B cell (primary cell): ENCODE measurements around the gene EHMT2. TPM values are rescaled to one million over a fixed set of nuclear protein-coding genes. Genes with fewer than 3 reads are reported as not detected.
A peak's percentile ranks its signal among the peaks of the same experiment; 100 is the strongest.

Experiments used
- ATAC-seq: fragments of 200-7000 bp; cut with Tn5 transposase; one replicate; pipeline ENCODE4 v1.10.0; 2021; ENCODE audit warnings: low read depth, mild to moderate bottlenecking, moderate number of reproducible peaks, moderate library complexity
- CTCF ChIA-PET: fragments of 350-600 bp; sonication (Branson Sonifier 250); formaldehyde crosslinking; loops from one replicate; lab custom pipeline; 2021; ENCODE audit warnings: antibody characterized with exemption, inconsistent platforms; lab: Charles Lee
- POLR2A ChIA-PET: fragments of 350-600 bp; sonication (Branson Sonifier 250); formaldehyde crosslinking; loops from one replicate; lab custom pipeline; 2021; ENCODE audit warnings: antibody characterized with exemption; lab: Charles Lee
- DNase-seq: peaks from one replicate; pipeline ENCODE4 v3.0.0; 2013
- H2AFZ ChIP-seq: 2 replicates; pipeline ENCODE4 v1.6.1; 2012; ENCODE audit warnings: mild to moderate bottlenecking, low read depth, low read length; ENCODE audit not compliant: insufficient read depth, poor library complexity, severe bottlenecking
- H3K27ac ChIP-seq, 2 donors: 1 replicate in 1 of 2; 2 replicates in 1 of 2; pipeline ENCODE4 v1.5.1; 2012 to 2013; ENCODE audit warnings: low read length in 2 of 2, mild to moderate bottlenecking in 2 of 2, moderate library complexity in 1 of 2
- H3K27me3 ChIP-seq, 4 experiments: fragments of 200-600 bp in 1 of 4; sonication (generic) in 1 of 4; replicated peaks in 1 of 4; 1 replicate in 2 of 4; 2 replicates in 2 of 4; pipeline versions ENCODE4 v1.6.1 to v1.7.0; 2013 to 2016; ENCODE audit warnings: low read length in 3 of 4, mild to moderate bottlenecking in 2 of 4, mixed read lengths in 1 of 4, moderate library complexity in 1 of 4; ENCODE audit not compliant: insufficient read depth in 4 of 4, control insufficient read depth in 3 of 4; ENCODE audit errors: control extremely low read depth in 1 of 4
- H3K36me3 ChIP-seq, 2 experiments: replicated peaks in 1 of 2; 1 replicate in 1 of 2; 2 replicates in 1 of 2; pipeline versions ENCODE4 v1.6.1 to v1.7.1; 2013; ENCODE audit warnings: low read length in 1 of 2; ENCODE audit not compliant: insufficient read depth in 2 of 2, control insufficient read depth in 1 of 2; ENCODE audit errors: control extremely low read depth in 1 of 2, extremely low read depth in 1 of 2
- H3K4me1 ChIP-seq, 2 donors: fragments of 200-600 bp in 1 of 2; sonication (generic) in 1 of 2; 1 replicate in 1 of 2; 2 replicates in 1 of 2; pipeline versions ENCODE4 v1.5.1 to v1.6.1; 2013 to 2017; ENCODE audit warnings: low read length in 2 of 2; ENCODE audit not compliant: control insufficient read depth in 2 of 2, insufficient read depth in 2 of 2
- H3K4me2 ChIP-seq: replicated peaks from 2 replicates; pipeline ENCODE3; 2012; ENCODE audit warnings: mild to moderate bottlenecking, low read depth, low read length; ENCODE audit not compliant: poor library complexity, severe bottlenecking
- H3K4me3 ChIP-seq, 5 experiments: fragments of 200-600 bp in 1 of 5; sonication (generic) in 1 of 5; 1 replicate in 3 of 5; 2 replicates in 2 of 5; pipeline versions ENCODE4 v1.5.1 to v1.7.0; 2011 to 2016; ENCODE audit warnings: low read length in 4 of 5, mild to moderate bottlenecking in 4 of 5, low read depth in 2 of 5, control low read depth in 1 of 5, moderate library complexity in 1 of 5; ENCODE audit not compliant: insufficient read depth in 1 of 5; ENCODE audit errors: control extremely low read depth in 1 of 5, extremely low read depth in 1 of 5
- H3K79me2 ChIP-seq: fragments of 200-600 bp; sonication (generic); one replicate; pipeline ENCODE4 v1.6.0; 2016; ENCODE audit warnings: low read length; ENCODE audit not compliant: control insufficient read depth, insufficient read depth
- H3K9ac ChIP-seq: fragments of 200-600 bp; sonication (generic); 2 replicates; pipeline ENCODE4 v1.6.1; 2017; ENCODE audit warnings: mild to moderate bottlenecking, low read length, moderate library complexity
- H3K9me3 ChIP-seq, 3 donors: one replicate each; pipeline versions ENCODE4 v1.6.1 to v1.7.1; 2013; ENCODE audit warnings: low read length in 2 of 3; ENCODE audit not compliant: control insufficient read depth in 2 of 3, insufficient read depth in 1 of 3; ENCODE audit errors: control extremely low read depth in 1 of 3
- H4K20me1 ChIP-seq: 2 replicates; pipeline ENCODE4 v1.6.0; 2012; ENCODE audit warnings: mild to moderate bottlenecking, low read length; ENCODE audit not compliant: insufficient read depth, control insufficient read depth, poor library complexity, severe bottlenecking
- H3K27ac Mint-ChIP-seq: one replicate; pipeline ENCODE4 v1.8.0; 2021; ENCODE audit warnings: mixed read lengths
- H3K27me3 Mint-ChIP-seq: one replicate; pipeline ENCODE4 v1.8.0; 2021; ENCODE audit warnings: mixed read lengths
- H3K4me1 Mint-ChIP-seq: one replicate; pipeline ENCODE4 v1.8.0; 2021; ENCODE audit warnings: mixed read lengths
- H3K4me3 Mint-ChIP-seq: one replicate; pipeline ENCODE4 v1.8.0; 2021; ENCODE audit warnings: mixed read lengths
- H3K9me3 Mint-ChIP-seq: one replicate; pipeline ENCODE4 v1.8.0; 2022; ENCODE audit warnings: mixed read lengths; ENCODE audit not compliant: insufficient read depth
- EZH2 ChIP-seq: IDR thresholded peaks from 2 replicates; pipeline ENCODE4 v1.6.1; 2012; ENCODE audit warnings: borderline replicate concordance, low read depth, mild to moderate bottlenecking, moderate library complexity, low read length; ENCODE audit not compliant: insufficient read depth, poor library complexity, severe bottlenecking
- WGBS: methylation state at CpG from one replicate; pipeline ENCODE4 v1.1.5; 2013; ENCODE audit warnings: missing lambda C conversion rate; ENCODE audit not compliant: insufficient coverage; 5-methylcytosine and 5-hydroxymethylcytosine counted together
- intact Hi-C: fragments of 100-400 bp; cut with micrococcal nuclease; formaldehyde crosslinking; loops from one replicate; pipeline ENCODE4 v1.10.0; 2022
- polyA plus RNA-seq: library from polyadenylated mRNA; depleted of rRNA; stranded (reverse); fragments of >200 nt; gene quantifications from 2 replicates; pipeline ENCODE4 v1.2.3, GENCODE V29; 2012
- total RNA-seq, 2 donors: library from RNA; stranded (reverse); fragments of 120-200 nt in 1 of 2; gene quantifications; 1 replicate in 1 of 2; 2 replicates in 1 of 2; pipeline versions ENCODE4 v1.2.3 to v1.2.4, GENCODE V29; 2013 to 2022
- TF ChIP-seq, protein P1 (sequence below): fragments of 200-600 bp; IDR thresholded peaks from one replicate; pipeline ENCODE4 v1.8.0; 2022; ENCODE audit warnings: antibody characterized with exemption, mild to moderate bottlenecking

Gene EHMT2
- total and polyA plus RNA-seq, 2 donors (not counting 1 experiment from before 2014, with no cell fraction given), result 86.1 to 108 TPM

DNA sequence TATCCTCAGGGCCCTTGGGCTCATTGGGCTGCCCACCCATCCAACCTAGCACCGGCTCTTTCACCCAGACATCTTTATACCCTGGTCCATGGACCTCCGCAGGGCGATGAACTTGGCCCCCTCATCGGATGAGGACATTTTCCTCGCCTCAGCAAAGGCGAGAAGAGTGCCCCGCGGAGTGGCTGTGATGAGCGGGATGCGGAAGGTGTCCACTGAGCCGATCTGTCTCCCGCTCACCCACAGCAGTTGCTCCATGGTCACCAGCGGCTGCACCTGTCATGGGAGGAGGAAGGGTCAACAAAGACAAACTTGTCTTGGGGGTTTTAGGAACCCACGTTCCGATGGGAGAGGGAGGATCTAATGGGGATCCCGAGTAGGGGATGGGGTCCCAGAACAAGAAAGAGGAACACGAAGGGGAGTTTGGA, 35.6 kb downstream of the EHMT2 start:
- Mint-ChIP-seq H3K9me3 (no peaks in the 10 kb centered on the region), H3K4me3 (peak overlapping the region; percentile 94), H3K27me3 (no peaks in the 10 kb centered on the region), H3K4me1 (peaks cover 24% of the 10 kb centered on the region), H3K27ac (peak overlapping the region; percentile 92)
- Histone ChIP-seq H3K4me2 (peak overlapping the region; percentile 95), H3K27me3 (no peaks in the 10 kb centered on the region), H3K36me3 (peaks cover 2 to 26% of the 10 kb centered on the region in 2 experiments), H3K27ac (peak overlapping the region in 1 of 2 donors; percentile 91), H3K9ac (peak overlapping the region; percentile 79), H3K79me2 (peaks cover 17% of the 10 kb centered on the region), H3K9me3 (no peaks in the 10 kb centered on the region), H4K20me1 (no peaks in the 10 kb centered on the region), H3K4me1 (peaks cover 18 to 23% of the 10 kb centered on the region in 2 donors), H2AFZ (peak overlapping the region; percentile 63), H3K4me3 (peak overlapping the region; percentile 69 to 92 (median 85))
- POLR2A ChIA-PET, result interaction anchor here (1.0 to 2.5 kb wide), 4 partner anchors 27 to 1437 kb away, joined by 3 to 15 read pairs (median 6); no protein-coding TSS in a partner anchor
- no peak for ATAC-seq
- no peak for TF ChIP-seq EZH2
- TF ChIP-seq, protein P1, sequence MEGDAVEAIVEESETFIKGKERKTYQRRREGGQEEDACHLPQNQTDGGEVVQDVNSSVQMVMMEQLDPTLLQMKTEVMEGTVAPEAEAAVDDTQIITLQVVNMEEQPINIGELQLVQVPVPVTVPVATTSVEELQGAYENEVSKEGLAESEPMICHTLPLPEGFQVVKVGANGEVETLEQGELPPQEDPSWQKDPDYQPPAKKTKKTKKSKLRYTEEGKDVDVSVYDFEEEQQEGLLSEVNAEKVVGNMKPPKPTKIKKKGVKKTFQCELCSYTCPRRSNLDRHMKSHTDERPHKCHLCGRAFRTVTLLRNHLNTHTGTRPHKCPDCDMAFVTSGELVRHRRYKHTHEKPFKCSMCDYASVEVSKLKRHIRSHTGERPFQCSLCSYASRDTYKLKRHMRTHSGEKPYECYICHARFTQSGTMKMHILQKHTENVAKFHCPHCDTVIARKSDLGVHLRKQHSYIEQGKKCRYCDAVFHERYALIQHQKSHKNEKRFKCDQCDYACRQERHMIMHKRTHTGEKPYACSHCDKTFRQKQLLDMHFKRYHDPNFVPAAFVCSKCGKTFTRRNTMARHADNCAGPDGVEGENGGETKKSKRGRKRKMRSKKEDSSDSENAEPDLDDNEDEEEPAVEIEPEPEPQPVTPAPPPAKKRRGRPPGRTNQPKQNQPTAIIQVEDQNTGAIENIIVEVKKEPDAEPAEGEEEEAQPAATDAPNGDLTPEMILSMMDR, result no peak
- no peak for DNase-seq
- 53% methylated on average over 16 of the region's 17 CpGs for WGBS
- intact Hi-C loops, result loop anchor here (1.0 to 10.0 kb wide), 7 partner anchors 28 to 367 kb away; partner anchors contain the start of genes ABHD16A, BAG6, HSPA1A and HSPA1L
- CTCF ChIA-PET, result interaction anchor here (1.0 to 1.4 kb wide), 2 partner anchors 26 to 132 kb away, joined by 5 to 6 read pairs; no protein-coding TSS in a partner anchor

DNA sequence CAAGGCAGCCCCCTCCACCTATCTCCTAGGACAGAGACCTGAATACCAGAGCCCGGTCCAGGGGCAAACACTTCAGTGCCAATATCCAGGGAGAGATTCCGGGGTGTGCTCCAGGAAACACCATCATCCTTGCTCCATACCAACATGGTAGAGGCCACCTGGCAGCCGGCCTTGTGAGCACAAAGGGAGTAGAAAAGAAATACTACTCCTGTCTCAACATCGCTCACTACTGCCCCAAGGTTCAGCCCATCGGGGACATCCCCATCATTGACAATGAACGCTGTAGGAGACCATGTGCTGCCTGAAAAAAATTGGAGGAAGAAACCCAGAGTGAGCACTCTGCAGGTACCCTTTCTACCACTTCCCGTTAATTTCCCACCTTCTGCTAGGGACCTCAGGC, 36.3 kb downstream of the EHMT2 start:
- ChIA-PET CTCF (no interaction called here), POLR2A (no interaction called here)
- DNase-seq, result no peak
- Histone ChIP-seq H3K4me1 (peaks cover 18 to 23% of the 10 kb centered on the region in 2 donors), H3K9me3 (no peaks in the 10 kb centered on the region), H2AFZ (no peak overlapping the region), H3K9ac (no peak overlapping the region), H3K4me3 (no peak overlapping the region), H3K36me3 (peaks cover 2 to 27% of the 10 kb centered on the region in 2 experiments), H3K79me2 (peaks cover 17% of the 10 kb centered on the region), H3K4me2 (no peak overlapping the region), H3K27ac (no peak overlapping the region), H4K20me1 (no peaks in the 10 kb centered on the region), H3K27me3 (no peaks in the 10 kb centered on the region)
- Mint-ChIP-seq H3K4me3 (peak overlapping the region; percentile 94), H3K9me3 (no peaks in the 10 kb centered on the region), H3K4me1 (peaks cover 24% of the 10 kb centered on the region), H3K27me3 (no peaks in the 10 kb centered on the region), H3K27ac (no peak overlapping the region)
- ATAC-seq, result no peak
- intact Hi-C loops, result loop anchor here (5.0 to 10.0 kb wide), 3 partner anchors 44 to 366 kb away; partner anchors contain the start of genes HSPA1A, HSPA1L, MICB and VARS1
- TF ChIP-seq, protein P1, result no peak
- no peak for TF ChIP-seq EZH2
- WGBS, result 98% methylated on average over 5 of the region's 7 CpGs
